Fibroblast of lung (primary cell): Measurements from ENCODE around the gene WWTR1.

ENCODE experiments used
- CTCF ChIP-seq, 2 donors: IDR thresholded peaks in 1 of 2; conservative IDR thresholded peaks in 1 of 2; 1 replicate in 1 of 2; 2 replicates in 1 of 2; pipeline ENCODE4 v1.5.1; 2011 to 2012; ENCODE audit warnings: low read length in 2 of 2, control low read depth in 1 of 2, inconsistent platforms in 1 of 2, low read depth in 1 of 2, mild to moderate bottlenecking in 1 of 2
- EZH2 ChIP-seq: IDR thresholded peaks from 2 replicates; pipeline ENCODE4 v1.5.1; 2012; ENCODE audit warnings: low read length, control low read depth, mild to moderate bottlenecking; ENCODE audit errors: missing control alignments

- TF ChIP-seq CTCF (conservative IDR thresholded peaks at IDR 0.05 in 1 of 2, IDR thresholded peaks at IDR 0.05 in 1 of 2; ENCODE audit: low read depth in 1 of 2, low read length in 2 of 2) (no peak), EZH2 (no peak)
Observed at GRCh38 chr3:149705416-149705815, 47.6 kb upstream of the WWTR1 start.
